ENCODE measurements around the gene COL17A1. TPM values are rescaled to one million over a fixed set of nuclear protein-coding genes. Genes with fewer than 3 reads are reported as not detected.

COL17A1 gene
- polyA plus RNA-seq, 1 donor (not counting 4 experiments of a cell fraction or from before 2014, with no cell fraction given) = 2,386 TPM

- TF ChIP-seq EZH2 (IDR thresholded peaks at IDR 0.05; ENCODE audit: low read length) (no peak), CTCF (optimal IDR thresholded peaks at IDR 0.05 in 1 of 3, IDR thresholded peaks at IDR 0.05 in 1 of 3, conservative IDR thresholded peaks at IDR 0.05 in 1 of 3; ENCODE audit: extremely low read depth in 1 of 3, insufficient read depth in 2 of 3, low read length in 3 of 3) (no peak)
- Histone ChIP-seq H2AFZ (ENCODE audit: control insufficient read depth, low read length) (no peak overlapping the region), H3K4me3 (ENCODE audit: control insufficient read depth in 2 of 3, extremely low read depth in 1 of 3, insufficient read depth in 2 of 3, low read depth in 1 of 3, low read length in 3 of 3) (no peak overlapping the region), H3K4me1 (ENCODE audit: control insufficient read depth, extremely low read depth, insufficient read depth, low read length) (peaks cover 39% of the 10 kb centered on the region), H3K27ac (ENCODE audit: control insufficient read depth, insufficient read depth, low read length) (no peak overlapping the region), H3K27me3 (ENCODE audit: control insufficient read depth, extremely low read depth, insufficient read depth, low read length) (no peaks in the 10 kb centered on the region), H4K20me1 (ENCODE audit: control insufficient read depth, extremely low read depth, insufficient read depth, low read length) (peaks cover 5% of the 10 kb centered on the region), H3K36me3 (ENCODE audit: control insufficient read depth in 2 of 2, extremely low read depth in 1 of 2, insufficient read depth in 2 of 2, low read length in 2 of 2) (peaks cover 57 to 89% of the 10 kb centered on the region in 2 experiments), H3K9me1 (ENCODE audit: control insufficient read depth, extremely low read depth, insufficient read depth, low read length) (peaks cover 3% of the 10 kb centered on the region), H3K79me2 (ENCODE audit: control insufficient read depth, insufficient read depth, low read length) (peaks cover 2% of the 10 kb centered on the region), H3K9me3 (ENCODE audit: control insufficient read depth, low read depth, low read length) (no peaks in the 10 kb centered on the region), H3K9ac (ENCODE audit: control insufficient read depth, extremely low read depth, insufficient read depth, low read length) (no peak overlapping the region), H3K4me2 (ENCODE audit: control insufficient read depth, extremely low read depth, insufficient read depth, low read depth, low read length) (no peak overlapping the region)
- no peak for FAIRE-seq
- dilution Hi-C loops (cut with MboI; ENCODE audit: extremely low pct_ligation_motif_present, low sequenced_read_pairs) = no loop called here
- no peak for DNase-seq (ENCODE audit: low read depth, low spot score)
Observed at GRCh38 chr10:104057717-104058116, 28.0 kb downstream of the COL17A1 start.

- Histone ChIP-seq H3K9me3 (ENCODE audit: control insufficient read depth, low read depth, low read length) (no peaks in the 10 kb centered on the region), H3K4me1 (ENCODE audit: control insufficient read depth, extremely low read depth, insufficient read depth, low read length) (peaks cover 49% of the 10 kb centered on the region)
- FAIRE-seq = no peak
Observed at GRCh38 chr10:104056619-104057273, 28.9 kb downstream of the COL17A1 start.

More at GRCh38 chr10:104056619-104057273, 28.9 kb downstream of the COL17A1 start:
- DNase-seq (ENCODE audit: low read depth, low spot score) = no peak
- Histone ChIP-seq H3K9me1 (ENCODE audit: control insufficient read depth, extremely low read depth, insufficient read depth, low read length) (peaks cover 3% of the 10 kb centered on the region), H3K4me3 (ENCODE audit: control insufficient read depth in 2 of 3, extremely low read depth in 1 of 3, insufficient read depth in 2 of 3, low read depth in 1 of 3, low read length in 3 of 3) (no peak overlapping the region), H3K36me3 (ENCODE audit: control insufficient read depth in 2 of 2, extremely low read depth in 1 of 2, insufficient read depth in 2 of 2, low read length in 2 of 2) (peaks cover 58 to 89% of the 10 kb centered on the region in 2 experiments), H3K4me2 (ENCODE audit: control insufficient read depth, extremely low read depth, insufficient read depth, low read depth, low read length) (no peak overlapping the region), H3K9ac (ENCODE audit: control insufficient read depth, extremely low read depth, insufficient read depth, low read length) (no peak overlapping the region), H2AFZ (ENCODE audit: control insufficient read depth, low read length) (no peak overlapping the region), H3K79me2 (ENCODE audit: control insufficient read depth, insufficient read depth, low read length) (peaks cover 2% of the 10 kb centered on the region), H3K27me3 (ENCODE audit: control insufficient read depth, extremely low read depth, insufficient read depth, low read length) (no peaks in the 10 kb centered on the region), H3K27ac (ENCODE audit: control insufficient read depth, insufficient read depth, low read length) (no peak overlapping the region), H4K20me1 (ENCODE audit: control insufficient read depth, extremely low read depth, insufficient read depth, low read length) (peaks cover 2% of the 10 kb centered on the region)
- dilution Hi-C loops (cut with MboI; ENCODE audit: extremely low pct_ligation_motif_present, low sequenced_read_pairs) = no loop called here
- TF ChIP-seq CTCF (optimal IDR thresholded peaks at IDR 0.05 in 1 of 3, IDR thresholded peaks at IDR 0.05 in 1 of 3, conservative IDR thresholded peaks at IDR 0.05 in 1 of 3; ENCODE audit: extremely low read depth in 1 of 3, insufficient read depth in 2 of 3, low read length in 3 of 3) = peak; percentile 8 to 47 (median 23)
- no peak for TF ChIP-seq EZH2 (IDR thresholded peaks at IDR 0.05; ENCODE audit: low read length)
